ENCODE measurements around the gene RMND1.

- TF ChIP-seq EZH2 (IDR thresholded peaks at IDR 0.05), result no peak
- TF ChIP-seq, protein P1, sequence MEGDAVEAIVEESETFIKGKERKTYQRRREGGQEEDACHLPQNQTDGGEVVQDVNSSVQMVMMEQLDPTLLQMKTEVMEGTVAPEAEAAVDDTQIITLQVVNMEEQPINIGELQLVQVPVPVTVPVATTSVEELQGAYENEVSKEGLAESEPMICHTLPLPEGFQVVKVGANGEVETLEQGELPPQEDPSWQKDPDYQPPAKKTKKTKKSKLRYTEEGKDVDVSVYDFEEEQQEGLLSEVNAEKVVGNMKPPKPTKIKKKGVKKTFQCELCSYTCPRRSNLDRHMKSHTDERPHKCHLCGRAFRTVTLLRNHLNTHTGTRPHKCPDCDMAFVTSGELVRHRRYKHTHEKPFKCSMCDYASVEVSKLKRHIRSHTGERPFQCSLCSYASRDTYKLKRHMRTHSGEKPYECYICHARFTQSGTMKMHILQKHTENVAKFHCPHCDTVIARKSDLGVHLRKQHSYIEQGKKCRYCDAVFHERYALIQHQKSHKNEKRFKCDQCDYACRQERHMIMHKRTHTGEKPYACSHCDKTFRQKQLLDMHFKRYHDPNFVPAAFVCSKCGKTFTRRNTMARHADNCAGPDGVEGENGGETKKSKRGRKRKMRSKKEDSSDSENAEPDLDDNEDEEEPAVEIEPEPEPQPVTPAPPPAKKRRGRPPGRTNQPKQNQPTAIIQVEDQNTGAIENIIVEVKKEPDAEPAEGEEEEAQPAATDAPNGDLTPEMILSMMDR (IDR thresholded peaks at IDR 0.05), result no peak
These were observed 66.7 kb downstream of the RMND1 start for GRCh38 chr6:151385177-151385576.

All from neural progenitor cell (in vitro differentiated cells).